Gastroesophageal sphincter (tissue), 3 donors: Measurements from ENCODE around the gene KDM2B.

Experiments
- CTCF ChIP-seq, 4 experiments: fragments of 200-600 bp in 2 of 4; fragments of 450-650 bp in 2 of 4; sonication (generic) in 1 of 4; IDR thresholded peaks; one replicate each; pipeline ENCODE4 v1.5.1; 2017 to 2019; ENCODE audit warnings: antibody characterized with exemption in 4 of 4, mild to moderate bottlenecking in 2 of 4, moderate library complexity in 2 of 4
- POLR2A ChIP-seq, 2 donors: fragments of 450-650 bp; IDR thresholded peaks; one replicate each; pipeline ENCODE4 v1.6.1; 2017; ENCODE audit warnings: antibody characterized with exemption in 2 of 2, mild to moderate bottlenecking in 2 of 2, moderate library complexity in 1 of 2
- POLR2AphosphoS5 ChIP-seq: sonication (generic); formaldehyde crosslinking; IDR thresholded peaks from one replicate; pipeline ENCODE4 v1.6.1; 2017; ENCODE audit warnings: antibody characterized with exemption

- no peak for TF ChIP-seq CTCF (IDR thresholded peaks at IDR 0.05)
- TF ChIP-seq POLR2A (IDR thresholded peaks at IDR 0.05), result peak in 1 of 2 donors; percentile 28
- no peak for TF ChIP-seq POLR2AphosphoS5
Measured at GRCh38 chr12:121536054-121536898, 44.5 kb downstream of the KDM2B start.
